Keratinocyte (primary cell): ENCODE measurements around the gene UROS. TPM values are rescaled to one million over a fixed set of nuclear protein-coding genes. Genes with fewer than 3 reads are reported as not detected.

ENCODE experiments used
- DNase-seq: peaks from one replicate; pipeline ENCODE4 v3.0.0-alpha.2; 2011; ENCODE audit warnings: low read depth, missing footprints, low spot score
- FAIRE-seq: peaks from 2 replicates; lab custom pipeline; 2011; peaks lifted over from hg19 to GRCh38; lab: Jason Lieb, UNC
- H2AFZ ChIP-seq: 2 replicates; pipeline ENCODE4 v1.6.0; 2012; ENCODE audit warnings: low read length, control low read depth, inconsistent platforms; ENCODE audit not compliant: control insufficient read depth
- H3K27ac ChIP-seq: 2 replicates; pipeline ENCODE4 v1.5.1; 2011; ENCODE audit warnings: low read length; ENCODE audit not compliant: control insufficient read depth, insufficient read depth
- H3K27me3 ChIP-seq: 3 replicates; pipeline ENCODE4 v1.6.0; 2011; ENCODE audit warnings: low read length; ENCODE audit not compliant: control insufficient read depth, insufficient read depth; ENCODE audit errors: extremely low read depth
- H3K36me3 ChIP-seq, 2 experiments: 2 replicates in 1 of 2; 3 replicates in 1 of 2; pipeline ENCODE4 v1.5.1; 2011; ENCODE audit warnings: low read length in 2 of 2, mild to moderate bottlenecking in 1 of 2; ENCODE audit not compliant: control insufficient read depth in 2 of 2, insufficient read depth in 2 of 2; ENCODE audit errors: extremely low read depth in 1 of 2
- H3K4me1 ChIP-seq: 3 replicates; pipeline ENCODE4 v1.5.1; 2011; ENCODE audit warnings: low read length; ENCODE audit not compliant: control insufficient read depth, insufficient read depth; ENCODE audit errors: extremely low read depth
- H3K4me2 ChIP-seq: 3 replicates; pipeline ENCODE4 v1.6.0; 2011; ENCODE audit warnings: low read depth, low read length; ENCODE audit not compliant: control insufficient read depth, insufficient read depth; ENCODE audit errors: extremely low read depth
- H3K4me3 ChIP-seq, 3 experiments: fragments of 200-600 bp in 1 of 3; sonication (generic) in 1 of 3; 2 replicates in 2 of 3; 3 replicates in 1 of 3; pipeline ENCODE4 v1.5.1; 2011 to 2016; ENCODE audit warnings: low read length in 3 of 3, mild to moderate bottlenecking in 3 of 3, control low read depth in 2 of 3, inconsistent platforms in 1 of 3, low read depth in 1 of 3, mixed read lengths in 1 of 3, mixed run types in 1 of 3, moderate library complexity in 1 of 3; ENCODE audit not compliant: control insufficient read depth in 2 of 3, insufficient read depth in 2 of 3; ENCODE audit errors: extremely low read depth in 1 of 3
- H3K79me2 ChIP-seq: 2 replicates; pipeline ENCODE4 v1.6.0; 2012; ENCODE audit warnings: low read length; ENCODE audit not compliant: control insufficient read depth, insufficient read depth
- H3K9ac ChIP-seq: 3 replicates; pipeline ENCODE4 v1.6.0; 2011; ENCODE audit warnings: low read length; ENCODE audit not compliant: control insufficient read depth, insufficient read depth; ENCODE audit errors: extremely low read depth
- H3K9me1 ChIP-seq: 3 replicates; pipeline ENCODE4 v1.6.0; 2011; ENCODE audit warnings: low read length; ENCODE audit not compliant: control insufficient read depth, insufficient read depth; ENCODE audit errors: extremely low read depth
- H3K9me3 ChIP-seq: 2 replicates; pipeline ENCODE4 v1.5.1; 2012; ENCODE audit warnings: low read depth, low read length; ENCODE audit not compliant: control insufficient read depth
- H4K20me1 ChIP-seq: 3 replicates; pipeline ENCODE4 v1.6.0; 2011; ENCODE audit warnings: low read length; ENCODE audit not compliant: control insufficient read depth, insufficient read depth; ENCODE audit errors: extremely low read depth
- EZH2 ChIP-seq: IDR thresholded peaks from one replicate; pipeline ENCODE4 v1.6.1; 2012; ENCODE audit warnings: inconsistent platforms, mild to moderate bottlenecking, low read length, moderate library complexity
- dilution Hi-C: fragments of 300-500 bp; cut with MboI; formaldehyde crosslinking; loops from one replicate; pipeline ENCODE4 v1.7.0; 2020; ENCODE audit warnings: low sequenced_read_pairs; ENCODE audit not compliant: extremely low pct_ligation_motif_present
- polyA minus RNA-seq, 3 experiments: library from RNA; depleted of rRNA, polyadenylated mRNA; stranded (reverse); fragments of >200 nt; gene quantifications; 1 replicate in 1 of 3; 2 replicates in 1 of 3; 3 replicates in 1 of 3; pipeline ENCODE4 v1.2.3, GENCODE V29; 2011
- polyA plus RNA-seq, 5 experiments: library from polyadenylated mRNA; depleted of rRNA in 3 of 5; stranded (reverse) in 3 of 5; stranded (forward) in 1 of 5; unstranded in 1 of 5; fragments of >200 nt; gene quantifications; 1 replicate in 1 of 5; 2 replicates in 3 of 5; 3 replicates in 1 of 5; pipeline versions ENCODE4 v1.2.1 to v1.2.3, GENCODE V29; 2011 to 2012; ENCODE audit warnings: missing spikeins in 2 of 5, low read depth in 1 of 5, low replicate concordance in 1 of 5
- TF ChIP-seq, protein P1 (sequence below), 3 experiments: IDR thresholded peaks in 1 of 3; conservative IDR thresholded peaks in 1 of 3; optimal IDR thresholded peaks in 1 of 3; 2 replicates in 2 of 3; 3 replicates in 1 of 3; pipeline versions ENCODE3 to v1.5.1; 2011; ENCODE audit warnings: low read length in 3 of 3, mild to moderate bottlenecking in 3 of 3, moderate library complexity in 2 of 3, control low read depth in 1 of 3, inconsistent platforms in 1 of 3; ENCODE audit not compliant: insufficient read depth in 2 of 3; ENCODE audit errors: extremely low read depth in 1 of 3

UROS gene
- polyA plus RNA-seq (40.0 to 46.7 TPM (median 40.1 TPM) in 3 replicates), polyA minus RNA-seq (15.5 to 41.2 TPM (median 33.4 TPM) in 3 replicates)
- 13.0 TPM for polyA plus RNA-seq (2011; ENCODE audit: low read depth)
- polyA plus RNA-seq (2011; cell fraction: cytosol; rRNA removed), result 46.5 and 51.3 TPM in 2 replicates
- 39.6 and 41.3 TPM in 2 replicates for polyA plus RNA-seq (2011; cell fraction: nucleus; rRNA removed)
- 19.9 and 45.8 TPM in 2 replicates for polyA plus RNA-seq (2012; ENCODE audit: low replicate concordance)
- polyA minus RNA-seq (2011; cell fraction: cytosol; rRNA and poly(A)+ RNA removed), result 49.9 TPM
- 17.9 and 28.9 TPM in 2 replicates for polyA minus RNA-seq (2011; cell fraction: nucleus; rRNA and poly(A)+ RNA removed)

DNA sequence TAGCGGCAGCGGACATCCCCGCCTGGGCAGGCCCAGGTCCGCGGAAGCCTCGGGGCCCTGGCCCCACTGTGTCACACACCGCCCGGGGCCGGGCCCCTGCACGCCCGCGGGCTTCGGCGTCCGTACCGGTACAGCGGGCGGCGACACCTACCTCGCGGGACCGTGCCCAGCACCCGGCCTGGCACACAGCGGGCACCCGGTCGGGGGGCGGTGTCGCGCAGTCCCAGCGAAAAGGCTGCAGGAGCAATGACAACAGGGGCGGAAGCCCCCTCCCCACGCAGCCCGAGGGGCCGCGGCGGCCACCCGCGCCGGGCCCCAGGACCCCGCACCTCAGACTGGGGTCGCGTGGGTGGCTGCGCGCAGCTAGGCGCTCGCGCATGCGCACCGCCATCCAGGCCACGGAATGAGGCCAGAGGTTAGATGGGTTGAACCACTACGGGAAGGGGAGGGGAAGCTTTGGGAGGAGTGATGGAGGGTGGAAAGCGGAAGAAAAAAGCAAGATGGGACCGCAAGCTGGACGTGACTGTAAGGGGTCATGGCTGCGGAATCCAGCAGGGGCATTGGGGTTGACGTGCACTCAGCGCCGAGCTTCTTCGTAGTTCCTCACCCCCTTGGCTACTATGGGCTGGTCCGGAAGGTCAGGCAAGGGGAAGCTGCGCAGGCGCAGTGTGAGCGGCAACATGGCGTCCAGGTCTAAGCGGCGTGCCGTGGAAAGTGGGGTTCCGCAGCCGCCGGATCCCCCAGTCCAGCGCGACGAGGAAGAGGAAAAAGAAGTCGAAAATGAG lies at the start of gene UROS, which contains the start of gene BCCIP:
TSS of gene UROS (minus strand) at position 381 of the 785 bp plus-strand sequence. CDS start 6,759 bp downstream, outside the sequence.
TSS of gene BCCIP (plus strand) at position 669 of the 785 bp plus-strand sequence. CDS start at position 681, 12 bp downstream.
- DNase-seq (peak; percentile 40), FAIRE-seq (peak; percentile 29)
- Histone ChIP-seq H2AFZ (peak within 1 kb of the TSS; percentile 100), H3K9me3 (no peaks in the 10 kb centered on the region), H3K4me1 (peaks cover 19% of the 10 kb centered on the region), H3K79me2 (peaks cover 56% of the 10 kb centered on the region), H3K9me1 (no peaks in the 10 kb centered on the region), H4K20me1 (no peaks in the 10 kb centered on the region), H3K36me3 (peaks cover 2 to 3% of the 10 kb centered on the region in 2 experiments), H3K9ac (peak within 1 kb of the TSS; percentile 94), H3K27me3 (no peaks in the 10 kb centered on the region), H3K4me3 (peak within 1 kb of the TSS; percentile 82 to 99 (median 98)), H3K27ac (peak within 1 kb of the TSS; percentile 99), H3K4me2 (peak within 1 kb of the TSS; percentile 88)
- TF ChIP-seq, protein P1, sequence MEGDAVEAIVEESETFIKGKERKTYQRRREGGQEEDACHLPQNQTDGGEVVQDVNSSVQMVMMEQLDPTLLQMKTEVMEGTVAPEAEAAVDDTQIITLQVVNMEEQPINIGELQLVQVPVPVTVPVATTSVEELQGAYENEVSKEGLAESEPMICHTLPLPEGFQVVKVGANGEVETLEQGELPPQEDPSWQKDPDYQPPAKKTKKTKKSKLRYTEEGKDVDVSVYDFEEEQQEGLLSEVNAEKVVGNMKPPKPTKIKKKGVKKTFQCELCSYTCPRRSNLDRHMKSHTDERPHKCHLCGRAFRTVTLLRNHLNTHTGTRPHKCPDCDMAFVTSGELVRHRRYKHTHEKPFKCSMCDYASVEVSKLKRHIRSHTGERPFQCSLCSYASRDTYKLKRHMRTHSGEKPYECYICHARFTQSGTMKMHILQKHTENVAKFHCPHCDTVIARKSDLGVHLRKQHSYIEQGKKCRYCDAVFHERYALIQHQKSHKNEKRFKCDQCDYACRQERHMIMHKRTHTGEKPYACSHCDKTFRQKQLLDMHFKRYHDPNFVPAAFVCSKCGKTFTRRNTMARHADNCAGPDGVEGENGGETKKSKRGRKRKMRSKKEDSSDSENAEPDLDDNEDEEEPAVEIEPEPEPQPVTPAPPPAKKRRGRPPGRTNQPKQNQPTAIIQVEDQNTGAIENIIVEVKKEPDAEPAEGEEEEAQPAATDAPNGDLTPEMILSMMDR (optimal IDR thresholded peaks at IDR 0.05 in 1 of 3, IDR thresholded peaks at IDR 0.05 in 1 of 3, conservative IDR thresholded peaks at IDR 0.05 in 1 of 3; ENCODE audit: extremely low read depth in 1 of 3, insufficient read depth in 2 of 3, low read length in 3 of 3), result no peak
- no peak for TF ChIP-seq EZH2
- dilution Hi-C loops, result no loop called here

DNA sequence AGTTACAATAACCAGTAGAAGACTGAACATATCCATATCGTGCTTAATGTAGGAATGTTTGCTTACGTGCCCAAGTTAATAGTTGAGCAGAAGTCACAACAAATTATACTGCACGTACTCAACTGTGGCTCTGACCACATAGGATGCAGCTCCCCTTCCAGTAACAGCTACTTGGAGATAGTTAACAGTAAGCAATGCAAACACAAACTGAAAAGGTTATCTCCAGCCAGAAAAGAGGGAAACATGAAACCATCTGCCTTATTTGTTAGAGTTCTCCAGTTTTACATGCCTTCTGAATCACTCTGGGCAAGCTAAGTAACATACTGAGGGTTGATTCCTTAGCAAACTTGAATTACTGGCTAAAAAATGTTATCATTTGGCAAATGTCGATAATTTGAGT lies 48.3 kb upstream of the UROS start:
- no peaks in the 10 kb centered on the region for H3K27me3 ChIP-seq
- TF ChIP-seq EZH2, result no peak
- TF ChIP-seq, protein P1 (optimal IDR thresholded peaks at IDR 0.05 in 1 of 3, IDR thresholded peaks at IDR 0.05 in 1 of 3, conservative IDR thresholded peaks at IDR 0.05 in 1 of 3; ENCODE audit: extremely low read depth in 1 of 3, insufficient read depth in 2 of 3, low read length in 3 of 3), result no peak
- H4K20me1 ChIP-seq, result no peaks in the 10 kb centered on the region
- H3K79me2 ChIP-seq, result no peaks in the 10 kb centered on the region
- H3K9me1 ChIP-seq, result no peaks in the 10 kb centered on the region
- H3K9me3 ChIP-seq, result peaks cover under 1% of the 10 kb centered on the region
- dilution Hi-C loops, result no loop called here
- no peak overlapping the region for H3K9ac ChIP-seq
- H3K4me1 ChIP-seq, result peaks cover 9% of the 10 kb centered on the region
- no peak overlapping the region for H2AFZ ChIP-seq
- no peak overlapping the region for H3K27ac ChIP-seq
- FAIRE-seq (no peak), DNase-seq (no peak)
- peaks cover 5 to 11% of the 10 kb centered on the region in 2 experiments for H3K36me3 ChIP-seq
- H3K4me3 ChIP-seq, result no peak overlapping the region
- H3K4me2 ChIP-seq, result no peak overlapping the region
